AG09309 (cell line): ENCODE data around the gene ABI1.

Experiments used
- DNase-seq: peaks from one replicate; pipeline ENCODE4 v3.0.0-alpha.2; 2010; ENCODE audit warnings: low read depth
- H3K4me3 ChIP-seq: 2 replicates; pipeline ENCODE4 v1.5.1; 2011; ENCODE audit warnings: mild to moderate bottlenecking, low read depth, low read length, moderate library complexity; ENCODE audit not compliant: control insufficient read depth
- CTCF ChIP-seq: IDR thresholded peaks from 2 replicates; pipeline ENCODE4 v1.5.1; 2011; ENCODE audit warnings: mild to moderate bottlenecking, low read depth, low read length, inconsistent platforms; ENCODE audit not compliant: insufficient read depth, control insufficient read depth; ENCODE audit errors: missing control alignments

The ABI1 gene

GRCh38 chr10:26781797-26782196 lies 79.0 kb downstream of the ABI1 start:
- no peak for DNase-seq
- no peak for TF ChIP-seq CTCF
- no peak overlapping the region for H3K4me3 ChIP-seq

- no peak overlapping the region for H3K4me3 ChIP-seq
- peak; percentile 77 for DNase-seq
- TF ChIP-seq CTCF, result no peak
Measured at GRCh38 chr10:26780793-26781601, 79.8 kb downstream of the ABI1 start.

GRCh38 chr10:26780106-26780792 lies 80.5 kb downstream of the ABI1 start:
- DNase-seq, result no peak
- no peak for TF ChIP-seq CTCF
- no peak overlapping the region for H3K4me3 ChIP-seq

- TF ChIP-seq CTCF, result no peak
- no peak for DNase-seq
- no peak overlapping the region for H3K4me3 ChIP-seq
Measured at GRCh38 chr10:26779176-26779860, 81.4 kb downstream of the ABI1 start.

- no peak overlapping the region for H3K4me3 ChIP-seq
- TF ChIP-seq CTCF, result no peak
Measured at GRCh38 chr10:26777686-26778085, 83.1 kb downstream of the ABI1 start.

GRCh38 chr10:26776258-26776657 lies 84.5 kb downstream of the ABI1 start:
- DNase-seq, result no peak
- H3K4me3 ChIP-seq, result no peak overlapping the region
- TF ChIP-seq CTCF, result no peak

More at GRCh38 chr10:26777686-26778085, 83.1 kb downstream of the ABI1 start:
- DNase-seq, result no peak
